K562 (cell line): Measurements from ENCODE around the gene POC5. TPM values are rescaled to one million over a fixed set of nuclear protein-coding genes. Genes with fewer than 3 reads are reported as not detected.
A peak's percentile ranks its signal among the peaks of the same experiment; 100 is the strongest.

Source experiments
- AFF4 ChIP-seq: sonication (generic); formaldehyde crosslinking; IDR thresholded peaks from 2 replicates; pipeline ENCODE4 v1.8.0; 2023; ENCODE audit warnings: mild to moderate bottlenecking, missing genetic modification reagents
- CBX1 ChIP-seq: sonication (generic); IDR thresholded peaks from 2 replicates; pipeline ENCODE4 v1.6.1; 2016; ENCODE audit warnings: antibody characterized with exemption, low read depth, mild to moderate bottlenecking
- E2F3 ChIP-seq: fragments of 250-450 bp; sonication (Bioruptor Pico); IDR thresholded peaks from 2 replicates; pipeline ENCODE4 v1.4.0; 2020; ENCODE audit warnings: mild to moderate bottlenecking
- IRF2 ChIP-seq: sonication (generic); formaldehyde crosslinking; IDR thresholded peaks from 2 replicates; pipeline ENCODE4 v1.8.1; 2022; ENCODE audit warnings: mild to moderate bottlenecking, missing genetic modification reagents
- NONO ChIP-seq, 2 experiments: fragments of 200-400 bp in 1 of 2; fragments of 450-650 bp in 1 of 2; formaldehyde crosslinking in 1 of 2; IDR thresholded peaks; 2 replicates each; pipeline ENCODE4 v1.6.1; 2017; ENCODE audit warnings: low read depth in 2 of 2, mild to moderate bottlenecking in 2 of 2, moderate library complexity in 2 of 2, low read length in 1 of 2
- RBM17 ChIP-seq: fragments of 200-400 bp; formaldehyde crosslinking; IDR thresholded peaks from 2 replicates; pipeline ENCODE4 v1.6.1; 2017; ENCODE audit warnings: low read depth, mild to moderate bottlenecking, low read length, borderline replicate concordance
- SMAD4 ChIP-seq: fragments of 250-450 bp; sonication (Bioruptor Pico); conservative IDR thresholded peaks from 2 replicates; pipeline ENCODE4 v1.8.0; 2021; ENCODE audit warnings: inconsistent platforms, mild to moderate bottlenecking, moderate library complexity
- TBP ChIP-seq: optimal IDR thresholded peaks from 2 replicates; pipeline ENCODE3; 2011; ENCODE audit warnings: low read depth, low read length, improper control_type of control experiment
- TFE3 ChIP-seq: fragments of 450-650 bp; formaldehyde crosslinking; IDR thresholded peaks from 2 replicates; pipeline ENCODE4 v1.4.0; 2020; ENCODE audit warnings: mild to moderate bottlenecking, mixed read lengths
- THAP12 ChIP-seq: fragments of 250-450 bp; sonication (Bioruptor Pico); IDR thresholded peaks from 2 replicates; pipeline ENCODE4 v1.9.0; 2021; ENCODE audit warnings: mild to moderate bottlenecking, inconsistent platforms
- ZBTB33 ChIP-seq: sonication (generic); formaldehyde crosslinking; IDR thresholded peaks from 2 replicates; pipeline ENCODE4 v1.8.1; 2023; ENCODE audit warnings: mild to moderate bottlenecking, missing genetic modification reagents
- polyA plus RNA-seq, 8 experiments: library from polyadenylated mRNA; depleted of rRNA in 4 of 8; stranded (reverse) in 5 of 8; unstranded in 3 of 8; fragments of >200 nt; fragmentation: Nextera tagmentation in 2 of 8; fragmentation: Illumina TruSeq in 1 of 8; extraction: Ambion mirVana in 2 of 8; extraction: Trizol in 1 of 8; gene quantifications; 2 replicates each; pipeline versions ENCODE4 v1.2.1 to v1.2.3, GENCODE V29; 2011 to 2014; ENCODE audit warnings: inconsistent platforms in 1 of 8, missing spikeins in 1 of 8
- total RNA-seq, 7 experiments: library from RNA; depleted of rRNA in 6 of 7; stranded (reverse); fragments of >200 nt in 6 of 7; fragmentation: Illumina TruSeq in 2 of 7; extraction: Trizol in 2 of 7; gene quantifications; 2 replicates each; pipeline versions ENCODE4 v1.2.1 to v1.2.3, GENCODE V29; 2011 to 2021; ENCODE audit warnings: low replicate concordance in 1 of 7

POC5 gene
- total and polyA plus RNA-seq, 9 of the 15 experiments (the other 6 are each of a cell fraction or from before 2014, with no cell fraction given): 14.5 to 38.2 (median 27.0) TPM

- TF ChIP-seq E2F3 (CRISPR knock-in tag) (no peak), THAP12 (CRISPR knock-in tag) (no peak), IRF2 (no peak), CBX1 (no peak), NONO (IDR thresholded peaks at IDR 0.05; ENCODE audit: low read depth in 2 of 2, low read length in 1 of 2) (no peak), RBM17 (no peak), TFE3 (CRISPR knock-in tag) (no peak), TBP (no peak), SMAD4 (peak; percentile 52; the same call in 1 of the 2 replicates), ZBTB33 (CRISPR knock-in tag) (no peak), AFF4 (CRISPR knock-in tag) (no peak)
Measured at GRCh38 chr5:75734913-75735789, 17.9 kb upstream of the POC5 start (continued).
